ENCODE results near the gene USF2.

DNA sequence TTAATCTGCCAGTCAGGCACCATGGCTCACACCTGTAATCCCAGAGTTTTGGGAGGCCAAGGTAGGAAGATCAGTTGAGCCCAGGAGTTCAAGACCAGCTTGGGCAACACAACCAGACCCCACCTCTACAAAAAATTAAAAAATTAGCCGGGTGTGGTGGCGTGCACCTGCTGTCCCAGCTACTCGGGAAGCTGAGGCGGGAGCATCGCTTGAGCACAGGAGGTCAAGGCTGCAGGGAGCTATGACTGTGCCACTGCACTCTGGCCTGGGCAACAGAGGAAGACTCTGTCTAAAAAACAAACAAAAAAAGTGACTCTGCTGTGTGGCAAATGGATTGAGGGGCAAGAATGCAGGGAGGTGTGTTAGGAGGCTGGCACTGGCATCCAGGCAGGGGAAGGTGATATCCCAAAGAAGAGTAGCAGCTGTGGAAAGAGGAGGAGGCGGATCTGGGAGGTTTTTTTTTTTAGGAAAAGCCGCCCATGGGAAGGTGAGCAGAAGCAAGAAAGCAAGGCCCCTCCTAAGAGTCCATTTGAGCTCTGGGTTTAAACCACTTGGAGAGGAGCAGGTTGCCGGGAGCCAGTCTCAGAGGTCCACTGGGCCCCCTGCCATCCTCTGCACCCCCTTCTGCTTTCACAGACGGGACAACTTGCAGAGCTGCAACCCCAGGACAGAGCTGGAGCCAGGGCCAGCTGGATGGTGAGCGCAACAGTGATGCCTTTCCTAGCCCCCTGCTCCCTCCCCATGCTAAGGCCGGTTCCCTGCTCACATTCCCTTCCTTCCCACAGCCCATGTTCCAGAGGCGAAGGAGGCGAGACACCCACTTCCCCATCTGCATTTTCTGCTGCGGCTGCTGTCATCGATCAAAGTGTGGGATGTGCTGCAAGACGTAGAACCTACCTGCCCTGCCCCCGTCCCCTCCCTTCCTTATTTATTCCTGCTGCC, 15.7 kb downstream of the USF2 start:
- no peak for TF ChIP-seq POLR2AphosphoS5 (IDR thresholded peaks at IDR 0.05; ENCODE audit: borderline replicate concordance, low read depth, low read length)
- TF ChIP-seq EZH2 (IDR thresholded peaks at IDR 0.05) = no peak
- no peak for TF ChIP-seq FOXP2 (optimal IDR thresholded peaks at IDR 0.05; ENCODE audit: control extremely low read depth, extremely low read length, insufficient read depth)

Measured in SK-N-MC (cell line).